Fibroblast of the conjunctiva (primary cell): ENCODE data around the gene OSBPL2.

ENCODE experiments used
- DNase-seq: peaks from one replicate; pipeline ENCODE4 v3.0.0-alpha.2; 2010; ENCODE audit warnings: low read depth

Gene OSBPL2

GRCh38 chr20:62206388-62206775 is 31.9 kb upstream of the OSBPL2 start:
- no peak for DNase-seq

- no peak for DNase-seq
Measured at GRCh38 chr20:62208061-62208794, 30.1 kb upstream of the OSBPL2 start.

DNA sequence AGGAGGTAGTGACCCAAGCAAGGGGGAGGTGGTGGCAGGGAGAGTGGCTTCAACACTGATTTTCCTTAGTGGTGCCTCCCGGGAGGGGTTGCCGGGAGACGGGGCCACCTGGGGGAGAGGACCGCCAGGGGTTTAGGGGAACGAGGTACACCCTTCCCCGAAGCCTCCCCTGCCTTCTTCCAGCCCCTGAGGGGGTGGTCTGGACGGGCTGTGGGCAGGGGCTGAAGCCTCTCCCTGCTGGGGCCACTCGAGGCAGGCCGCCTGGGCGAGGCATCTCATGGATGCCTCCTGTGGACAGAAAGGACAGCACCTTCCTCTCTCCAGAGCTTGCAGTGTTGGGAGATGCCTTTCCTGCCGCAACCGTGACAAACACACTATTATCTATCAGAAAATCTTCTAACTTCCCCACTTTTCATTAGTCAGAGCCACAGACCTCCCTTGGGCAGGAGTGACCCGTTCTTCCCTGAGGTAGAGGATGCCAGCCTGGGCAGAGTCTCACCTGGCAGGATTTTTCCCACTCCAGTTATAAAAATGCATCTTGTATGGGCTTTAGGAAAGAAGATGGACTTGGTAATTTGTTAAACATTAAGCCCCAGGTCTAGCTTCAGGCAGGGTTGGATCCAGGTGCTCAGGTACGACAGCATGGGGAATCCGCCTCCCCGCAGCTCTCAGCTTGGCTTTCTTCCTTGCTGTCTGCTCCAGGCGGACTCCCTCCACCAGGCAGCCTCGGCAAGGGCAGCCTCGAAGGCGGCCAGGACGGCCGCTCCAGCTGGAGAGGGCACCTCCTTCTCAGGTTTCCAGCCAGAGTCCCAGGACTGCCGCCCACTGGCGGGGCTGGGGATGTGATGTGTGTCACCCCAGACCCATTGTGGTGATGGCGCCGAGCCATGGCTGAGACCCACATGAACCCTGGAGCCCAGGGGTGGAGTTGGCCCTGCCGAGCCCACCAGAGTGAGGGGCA is 29.2 kb upstream of the OSBPL2 start:
- DNase-seq, result no peak

DNA sequence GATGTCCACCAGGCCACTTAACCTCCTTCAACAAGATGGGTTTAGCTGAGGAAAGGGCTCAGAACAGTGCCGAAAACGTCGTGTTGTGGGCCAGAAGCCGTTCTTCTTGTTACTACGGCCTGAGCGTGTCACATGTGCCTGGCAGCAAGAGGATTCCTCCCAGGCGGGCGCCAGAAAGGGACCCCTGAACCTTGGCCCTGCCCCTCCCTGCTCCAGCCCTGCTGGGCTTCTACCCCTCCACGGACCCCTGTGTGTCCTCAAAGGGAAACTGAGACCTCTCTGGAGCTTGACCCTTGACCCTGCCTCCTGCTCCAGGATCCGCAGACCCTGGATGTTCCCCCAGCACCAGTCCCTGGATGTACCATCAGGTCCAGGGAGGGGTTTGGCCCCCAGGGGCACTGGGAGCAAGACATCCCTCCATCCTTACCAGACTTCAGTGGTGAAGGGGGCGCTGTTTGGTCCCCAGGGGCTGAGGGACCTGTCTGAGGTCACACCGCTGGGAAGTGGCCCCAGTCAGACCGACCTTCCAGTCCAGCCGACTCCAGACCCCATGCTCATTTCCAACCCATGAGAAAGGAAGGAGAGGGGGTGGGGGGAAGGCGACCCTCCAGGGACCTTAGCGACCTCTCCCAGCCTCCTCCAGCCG is 28.3 kb upstream of the OSBPL2 start:
- DNase-seq, result no peak

DNA sequence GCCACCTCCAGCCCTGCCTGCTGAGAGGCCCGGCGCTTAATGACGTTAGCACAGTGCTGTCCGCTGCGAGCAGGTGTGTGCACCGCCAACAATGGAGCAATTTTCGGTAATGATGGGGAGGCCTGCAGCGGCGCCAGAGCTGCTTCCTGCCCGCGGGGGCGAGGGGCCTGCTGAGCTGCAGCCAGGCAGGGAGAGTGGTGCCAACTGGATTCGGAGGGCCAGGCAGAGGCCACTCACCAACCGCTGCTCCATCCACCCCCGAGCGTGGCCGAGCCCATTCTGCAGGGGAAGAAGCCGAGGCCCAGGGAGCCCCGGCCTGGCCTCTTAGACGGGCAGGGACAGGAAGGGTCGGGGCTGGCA is 27.8 kb upstream of the OSBPL2 start:
- no peak for DNase-seq

DNA sequence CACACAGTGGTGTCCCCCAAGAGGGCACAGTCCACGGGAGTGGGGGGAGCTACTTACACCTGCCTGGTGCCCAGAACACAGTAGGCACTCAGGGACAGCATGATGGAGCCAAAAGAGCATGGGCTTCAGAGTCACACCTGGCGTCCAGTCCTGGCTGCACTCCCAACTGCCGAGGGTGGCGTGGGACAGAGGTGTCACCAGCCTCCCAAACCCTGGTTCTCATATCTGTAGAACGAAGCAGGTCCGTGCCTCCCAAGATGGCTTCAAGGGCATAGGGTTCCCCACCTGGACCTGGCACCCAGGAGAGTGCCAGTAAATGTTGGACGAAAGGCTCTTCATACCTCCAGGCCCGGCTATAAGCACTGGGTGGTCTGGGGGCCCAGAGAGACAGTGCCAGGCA is 27.1 kb upstream of the OSBPL2 start:
- no peak for DNase-seq

- DNase-seq, result no peak
Measured at GRCh38 chr20:62211769-62212288, 26.5 kb upstream of the OSBPL2 start.

- DNase-seq, result no peak
Measured at GRCh38 chr20:62212299-62212698, 26.0 kb upstream of the OSBPL2 start.

- no peak for DNase-seq
Measured at GRCh38 chr20:62214067-62214466, 24.3 kb upstream of the OSBPL2 start.

- no peak for DNase-seq
Measured at GRCh38 chr20:62215020-62215990, 23.0 kb upstream of the OSBPL2 start.

DNA sequence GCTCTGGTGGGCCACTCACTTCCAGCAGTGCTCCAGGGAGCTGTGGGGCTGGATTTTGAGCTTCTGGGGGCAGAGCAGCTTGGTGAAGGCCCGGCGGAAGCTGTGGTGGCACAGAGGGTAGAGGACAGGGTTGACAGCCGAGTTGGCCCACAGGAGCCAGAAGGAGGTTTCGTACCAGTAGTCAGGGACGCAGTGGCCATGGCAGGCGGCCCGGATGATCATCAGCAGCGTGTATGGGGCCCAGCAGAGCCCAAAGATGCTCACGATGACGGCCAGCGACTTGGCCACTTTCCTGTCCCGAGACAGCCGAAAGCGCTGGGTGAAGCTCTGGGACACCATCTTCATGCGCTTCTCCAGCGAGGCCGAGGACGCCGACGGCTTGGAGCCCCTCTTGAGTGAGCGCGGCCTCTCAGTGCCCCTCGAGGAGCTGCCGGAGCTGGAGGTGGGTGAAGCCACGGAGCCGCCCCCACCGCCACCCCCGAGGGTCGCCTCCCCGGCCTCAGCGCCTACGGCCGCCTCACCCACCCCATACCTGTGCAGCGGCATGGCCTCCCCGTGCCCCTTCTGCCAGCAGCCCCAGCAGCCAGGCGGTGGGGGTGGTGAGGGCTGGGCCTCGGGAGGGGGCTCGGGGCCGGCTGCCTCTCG is 22.2 kb upstream of the OSBPL2 start:
- DNase-seq, result no peak

GRCh38 chr20:62216636-62217566 is 21.4 kb upstream of the OSBPL2 start:
- DNase-seq, result no peak

GRCh38 chr20:62217913-62218773 is 20.2 kb upstream of the OSBPL2 start:
- DNase-seq, result no peak

DNA sequence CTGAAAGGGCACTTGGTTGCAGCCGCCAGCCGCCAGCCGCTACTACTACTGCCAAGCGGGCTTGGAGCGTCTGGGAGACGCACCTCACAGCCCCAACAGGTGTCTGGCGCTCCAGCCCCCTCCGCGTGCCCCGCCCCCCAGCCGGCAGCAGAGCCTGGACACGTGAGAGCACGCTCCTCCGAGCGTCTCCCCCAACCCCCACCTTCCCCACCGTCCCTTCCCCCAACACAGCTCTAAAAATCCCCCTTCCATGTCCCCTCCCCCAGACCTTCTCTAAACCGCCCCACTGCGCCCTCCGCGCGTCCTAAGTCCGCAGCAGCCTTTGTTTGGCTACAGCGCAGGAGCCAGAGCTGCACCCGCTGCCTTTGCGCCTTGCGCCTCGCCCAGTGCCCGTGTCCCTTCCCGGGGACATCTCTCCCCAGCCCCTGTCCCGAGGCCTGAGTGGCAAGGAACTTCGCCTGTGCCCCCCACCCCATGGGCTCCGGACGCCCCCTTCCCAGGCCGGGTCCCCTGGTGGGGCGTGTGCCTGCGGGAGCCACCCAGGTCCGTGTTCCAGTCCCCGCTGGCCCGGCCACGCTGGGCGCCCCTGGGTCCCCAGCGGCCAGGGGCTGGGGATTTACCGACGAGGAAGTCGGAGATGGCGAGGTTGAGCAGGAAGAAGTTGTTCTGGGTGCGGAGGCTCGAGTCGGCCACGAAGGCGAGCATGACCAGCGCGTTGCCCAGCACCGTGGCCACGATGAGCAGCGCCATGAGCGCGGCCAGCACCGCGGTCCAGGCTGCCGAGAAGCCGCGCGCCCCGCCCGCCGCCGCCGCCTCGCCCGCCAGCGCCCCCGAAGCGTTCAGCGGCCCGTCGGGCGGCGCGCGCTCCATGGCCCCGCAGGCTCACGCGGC is 19.0 kb upstream of the OSBPL2 start:
- DNase-seq, result no peak

- DNase-seq, result no peak
Measured at GRCh38 chr20:62219992-62220665, 18.2 kb upstream of the OSBPL2 start, which contains the start of gene HRH3. TSS of gene HRH3 (minus strand) at chr20:62220278. CDS start at chr20:62219970, 308 bp downstream.

DNA sequence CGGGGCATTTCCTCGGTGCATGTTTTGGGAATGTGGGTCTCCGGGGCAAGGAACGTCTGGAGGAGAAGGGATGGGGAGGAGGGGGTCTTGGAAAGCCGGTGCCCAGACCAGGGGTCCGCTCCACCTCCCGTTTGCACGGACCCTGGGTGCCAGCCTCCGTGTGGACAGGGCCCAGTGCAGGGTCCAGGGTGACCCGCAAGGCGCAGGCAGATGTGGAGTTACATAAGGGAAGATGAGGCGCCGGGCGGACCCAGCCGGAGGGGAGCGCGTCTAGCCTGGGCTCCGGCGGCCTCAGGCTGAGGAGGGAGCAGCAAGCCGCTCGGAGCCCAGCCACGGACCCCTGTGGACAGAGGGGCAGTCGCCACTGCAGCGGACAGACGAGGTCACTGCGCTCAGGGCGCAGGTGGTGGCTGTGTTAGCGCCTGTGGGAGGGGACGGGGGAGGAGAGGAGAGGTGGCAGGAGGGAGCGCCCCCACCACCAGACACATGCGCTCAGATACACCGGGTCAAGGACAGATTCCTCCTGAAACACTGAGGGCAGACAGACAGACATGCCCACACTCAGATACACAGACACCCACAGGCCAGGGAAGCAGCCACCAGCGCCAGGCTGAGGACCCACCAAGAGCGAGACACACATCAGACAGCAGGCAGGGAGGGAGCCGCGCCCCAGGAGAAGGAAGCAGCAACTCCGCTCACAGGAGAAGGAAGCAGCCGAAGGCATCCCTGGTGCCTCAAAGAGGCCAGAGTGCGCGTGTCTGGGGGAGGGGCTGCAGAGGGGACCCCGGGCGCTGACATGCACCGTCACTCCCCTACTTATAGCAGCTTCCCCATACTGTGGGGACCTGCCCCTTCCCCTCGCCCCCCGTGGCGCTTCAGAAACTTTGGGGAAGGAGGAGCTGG is 17.4 kb upstream of the OSBPL2 start:
- no peak for DNase-seq
